ENCODE results near the gene HSD17B13.

The HSD17B13 gene

DNA sequence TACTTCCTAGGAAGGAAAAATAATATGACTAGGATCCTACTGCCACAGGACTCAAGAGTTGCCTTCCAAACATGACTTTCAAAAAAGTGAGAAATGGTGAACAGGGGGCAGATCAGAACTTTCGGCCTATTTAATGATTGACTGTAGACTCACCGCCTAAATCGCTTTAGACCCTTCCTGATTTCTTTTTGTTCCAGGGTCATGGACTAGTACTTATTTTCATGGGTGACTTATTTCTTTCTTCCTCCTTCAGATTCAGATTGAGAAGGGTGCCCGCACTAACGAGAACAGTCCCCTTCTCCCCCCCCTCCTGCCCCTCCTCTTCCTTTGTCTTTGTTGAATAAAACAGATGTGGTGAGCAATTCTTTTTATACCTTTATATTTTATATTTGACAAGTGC lies 54.3 kb downstream of the HSD17B13 start:
- no peak for DNase-seq (ENCODE audit: low read depth in 3 of 3)

DNA sequence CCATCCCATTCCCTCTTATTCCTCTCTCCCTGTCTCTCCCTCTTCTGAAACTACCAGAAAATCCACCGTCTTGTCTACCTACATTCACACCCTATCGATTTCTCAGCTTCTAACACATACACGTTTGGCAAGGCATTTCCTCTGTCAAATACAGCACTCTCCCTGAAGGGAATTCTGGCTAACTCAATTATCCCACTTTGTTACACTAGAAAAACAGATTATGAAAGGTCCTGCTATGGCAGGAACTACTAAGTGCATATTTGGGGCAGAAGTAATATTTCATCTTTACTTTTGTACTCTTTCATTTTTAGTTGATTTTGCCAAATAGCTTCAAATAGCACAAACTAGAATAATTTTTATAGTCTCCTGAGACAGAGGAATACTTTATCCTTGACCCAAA lies 55.7 kb downstream of the HSD17B13 start:
- no peak for DNase-seq (ENCODE audit: low read depth in 3 of 3)

DNA sequence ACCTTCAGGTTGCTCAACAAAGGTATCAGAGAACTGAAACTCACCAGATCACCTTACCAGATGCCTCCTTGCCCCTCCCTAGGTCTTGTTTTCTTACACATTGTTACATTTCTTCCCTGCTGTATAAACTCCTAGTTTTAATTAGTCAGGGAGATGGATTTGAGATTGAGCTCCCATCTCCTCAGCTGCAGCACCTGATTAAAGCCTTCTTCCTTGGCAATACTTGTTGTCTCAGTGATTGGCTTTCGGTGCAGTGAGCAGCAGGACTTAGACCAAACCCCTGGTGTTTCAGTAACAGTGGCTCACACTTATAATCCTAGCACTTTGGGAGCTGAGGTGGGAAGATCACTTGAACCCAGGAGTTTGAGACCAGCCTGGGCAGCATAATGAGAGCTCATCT lies 59.8 kb downstream of the HSD17B13 start:
- DNase-seq (ENCODE audit: low read depth in 3 of 3), result no peak

DNA sequence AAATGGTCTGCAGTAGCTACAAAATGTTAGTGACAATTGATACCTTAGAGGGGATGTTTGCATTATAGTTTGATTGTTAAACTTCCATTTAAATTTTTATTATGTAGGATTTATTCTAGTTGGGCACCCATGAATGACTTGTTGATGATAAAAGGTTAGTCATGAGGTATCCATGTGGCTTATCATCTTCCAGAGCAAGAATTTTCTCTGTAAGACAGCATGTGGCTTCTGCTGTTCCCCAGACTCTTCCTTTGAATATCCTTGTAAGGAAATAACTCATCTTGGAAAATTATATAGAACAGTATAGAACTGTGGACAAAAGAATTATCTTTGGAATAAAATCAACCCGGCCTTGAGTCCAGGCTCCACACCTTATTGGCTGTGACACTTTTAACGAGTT lies 62.2 kb downstream of the HSD17B13 start:
- no peak for DNase-seq (ENCODE audit: low read depth in 3 of 3)

DNA sequence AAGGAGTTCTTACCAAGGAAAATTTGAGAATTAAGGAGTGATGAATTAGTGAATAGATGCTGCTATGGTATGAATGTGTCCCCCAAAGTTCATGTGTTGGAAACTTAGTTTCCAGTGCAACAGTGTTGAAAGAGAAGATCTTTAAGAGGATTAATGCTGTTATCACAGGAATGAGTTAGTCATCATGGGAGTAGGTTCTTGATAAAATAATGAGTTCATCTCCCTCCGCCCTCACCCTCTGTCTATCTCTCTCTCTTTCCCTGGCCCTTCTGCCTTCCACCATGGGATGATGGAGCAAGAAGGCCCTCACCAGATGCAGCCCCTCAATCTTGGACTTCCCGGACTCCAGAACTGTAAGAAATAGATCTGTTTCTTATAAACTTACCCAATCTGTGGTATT lies 64.0 kb downstream of the HSD17B13 start:
- no peak for DNase-seq (ENCODE audit: low read depth in 3 of 3)

DNA sequence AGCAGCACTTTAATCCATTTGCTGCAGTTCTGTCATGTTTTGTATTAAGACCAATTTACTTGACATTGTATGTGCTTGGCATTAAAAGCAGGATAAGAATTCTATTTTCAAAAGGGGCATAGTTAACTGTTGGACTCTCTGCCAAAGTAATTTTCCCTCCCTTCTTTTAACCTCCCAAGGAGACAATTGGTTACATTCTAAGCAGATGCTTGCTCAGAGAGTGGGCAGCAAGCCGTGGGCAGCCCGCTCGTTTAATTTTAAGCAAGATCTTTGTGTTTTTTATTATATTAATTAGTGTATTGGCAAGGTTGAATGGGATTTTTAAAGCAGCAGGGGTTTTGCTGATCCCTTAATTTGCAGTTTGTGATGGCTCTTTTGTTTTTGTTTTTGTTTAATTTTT lies 65.2 kb downstream of the HSD17B13 start:
- DNase-seq (ENCODE audit: low read depth in 3 of 3), result no peak

DNA sequence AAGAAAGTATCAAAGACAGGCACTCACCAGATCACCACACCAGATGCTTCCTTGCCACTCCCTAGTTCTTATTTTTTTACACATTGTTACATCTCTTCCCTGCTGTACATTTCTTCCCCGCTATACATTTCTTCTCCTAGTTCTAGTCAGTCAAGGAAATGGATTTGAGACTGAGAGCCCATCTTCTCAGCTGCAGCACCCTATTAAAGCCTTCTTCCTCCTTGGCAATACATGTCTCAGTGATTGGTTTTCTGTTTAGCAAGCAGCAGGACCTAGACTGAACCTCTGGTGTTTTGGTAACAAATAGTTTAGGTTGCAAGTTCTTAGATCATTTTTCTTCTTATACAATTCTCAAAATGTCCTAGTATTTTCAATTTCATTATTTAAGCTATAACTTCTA lies 66.9 kb downstream of the HSD17B13 start:
- DNase-seq (ENCODE audit: low read depth in 3 of 3), result no peak
